Stimulated activated CD4-positive, alpha-beta T cell treated with anti-CD3 and anti-CD28 coated beads, Interleukin-2, amount 100 ng/mL, for 48 hours (primary cell): ENCODE measurements around the gene BRICD5.
"Not testable (repeated sequence)": the region's sequence is repeated elsewhere in the genome, so short reads cannot be mapped to it uniquely, and the experiment has no call there.

Experiments
- DNase-seq, 2 donors: peaks; one replicate each; pipeline ENCODE4 v3.0.0-alpha.2; 2020

BRICD5 gene

DNA sequence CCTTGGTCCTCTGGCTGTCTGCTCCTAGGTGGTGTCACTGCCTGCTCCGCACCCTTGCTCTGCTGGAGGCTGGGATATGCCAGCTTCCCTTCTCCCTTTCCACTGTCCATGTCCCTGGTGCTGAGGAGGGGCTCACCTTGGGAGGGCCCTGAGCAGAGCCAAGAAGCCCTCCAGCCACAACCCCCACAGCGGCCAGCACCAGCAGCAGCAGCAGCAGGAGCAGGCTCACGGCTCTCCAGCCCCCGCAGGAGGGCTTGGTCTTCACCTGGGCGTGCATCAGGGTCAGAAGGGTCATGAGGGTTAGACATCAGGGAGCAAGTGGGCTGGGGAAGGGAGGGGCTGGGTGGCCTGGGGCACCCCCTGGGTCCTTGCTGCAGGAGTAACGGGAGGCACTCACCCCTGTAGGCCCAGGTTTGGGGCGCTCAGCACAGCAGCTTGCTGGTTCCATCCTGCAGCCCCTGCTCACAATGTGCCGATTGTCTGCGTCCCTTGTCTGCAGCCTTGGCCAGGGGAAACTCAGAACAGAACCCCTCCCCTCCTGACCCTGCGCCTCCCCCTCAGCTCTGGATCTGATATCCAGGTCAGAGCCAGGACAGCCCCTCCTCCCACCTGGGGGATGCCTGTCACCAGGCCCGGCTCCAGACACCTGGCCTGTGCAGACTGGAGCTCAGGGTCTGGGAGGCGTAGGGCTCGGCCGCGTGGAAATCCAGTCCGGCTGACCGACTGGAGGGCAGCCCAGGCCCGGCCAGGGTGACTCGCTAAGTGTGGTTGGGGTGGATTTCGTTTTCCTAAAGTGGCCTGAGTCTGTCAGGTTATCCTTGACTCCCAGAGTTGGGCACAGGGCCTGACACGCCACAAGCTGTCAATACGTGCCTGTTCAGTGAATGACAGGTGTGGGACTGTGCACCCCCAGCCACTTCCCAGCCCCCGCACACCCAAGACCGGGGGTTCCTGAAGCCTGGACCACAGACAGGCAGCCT lies at the start of gene BRICD5:
Gene BRICD5, minus strand, starts transcription at position 478 of the 980 bp plus-strand sequence. Its CDS starts 30 bp downstream, at position 448.
- no peak for DNase-seq

DNA sequence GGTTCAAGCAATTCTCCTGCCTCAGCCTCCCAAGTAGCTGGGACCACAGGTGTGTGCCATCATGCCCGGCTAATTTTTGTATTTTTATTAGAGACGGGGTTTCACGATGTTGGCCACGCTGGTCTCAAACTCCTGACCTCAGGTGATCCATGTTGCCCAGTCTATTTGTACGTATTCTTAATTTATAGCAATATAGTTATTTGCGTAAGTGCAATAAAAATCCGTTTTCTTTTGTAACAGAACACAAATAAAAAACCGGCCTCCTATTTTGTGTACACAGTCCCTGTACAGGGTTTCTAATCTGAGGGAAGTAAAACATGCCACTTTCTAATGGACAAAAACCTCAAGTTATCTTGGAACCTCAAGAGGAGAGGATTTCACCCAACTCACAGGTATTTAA lies 49.6 kb upstream of the BRICD5 start:
- DNase-seq, result no peak

DNA sequence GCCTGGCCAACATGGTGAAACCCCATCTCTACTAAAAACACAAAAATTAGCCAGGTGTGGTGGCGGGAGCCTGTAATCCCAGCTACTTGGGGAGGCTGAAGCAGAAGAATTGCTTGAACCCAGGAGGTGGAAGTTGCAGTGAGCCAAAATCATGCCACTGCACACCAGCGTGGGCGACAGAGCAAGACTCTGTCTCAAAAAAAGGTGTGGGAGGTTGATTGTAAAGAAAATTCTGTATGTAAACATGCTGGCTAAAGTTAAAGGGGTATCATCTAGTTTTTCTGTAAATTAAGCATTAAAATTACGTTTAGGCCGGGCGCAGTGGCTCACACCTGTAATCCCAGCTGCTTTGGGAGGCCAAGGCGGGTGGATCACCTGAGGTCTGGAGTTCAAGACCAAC lies 47.9 kb upstream of the BRICD5 start:
- not testable (repeated sequence) for DNase-seq

DNA sequence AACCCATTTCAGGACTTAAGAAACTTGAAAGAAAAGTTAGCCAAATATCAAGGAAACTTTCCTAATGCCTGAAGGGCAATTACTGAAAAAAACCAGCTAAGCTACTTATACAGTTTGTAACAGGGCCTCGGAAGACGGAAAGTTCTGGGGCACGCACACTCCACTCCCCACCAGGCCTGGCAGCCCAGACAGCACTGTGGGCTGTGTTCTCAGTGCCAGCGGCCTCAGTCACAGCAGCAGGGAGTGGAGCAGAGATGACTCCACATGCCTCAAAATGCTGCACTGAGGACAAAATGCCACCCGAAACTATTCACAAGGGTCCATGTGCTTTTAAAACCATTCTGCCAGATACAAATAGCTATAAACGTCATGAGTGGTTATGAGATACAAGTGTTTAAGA lies 47.1 kb upstream of the BRICD5 start:
- DNase-seq, result no peak

GRCh38 chr16:2256531-2257140 lies 46.0 kb upstream of the BRICD5 start:
- DNase-seq, result no peak

DNA sequence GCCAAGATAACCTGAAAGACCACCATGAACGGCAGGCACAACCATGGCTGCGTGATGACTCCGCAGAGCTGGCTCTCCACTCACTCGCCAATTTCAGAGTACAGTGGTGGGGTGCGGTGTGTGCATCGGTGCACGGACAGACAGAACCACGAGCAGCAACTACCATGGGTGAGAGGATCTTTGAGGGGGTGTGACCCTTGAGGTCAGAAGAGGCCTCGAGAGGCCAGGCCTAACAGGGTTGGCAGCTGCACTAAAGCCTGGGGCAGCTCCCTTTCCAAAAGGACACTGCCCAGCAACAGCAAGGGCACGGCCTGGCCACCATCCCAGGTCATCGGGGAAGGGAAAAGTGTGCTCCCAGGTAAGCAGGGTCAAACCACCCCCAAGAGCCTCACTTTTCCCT lies 42.6 kb upstream of the BRICD5 start:
- no peak for DNase-seq

GRCh38 chr16:2252806-2253148 lies 42.1 kb upstream of the BRICD5 start:
- DNase-seq, result no peak

- DNase-seq, result peak; percentile 76 to 80
These were observed 40.8 kb upstream of the BRICD5 start, which contains the start of gene ECI1 for GRCh38 chr16:2251296-2252111. TSS of gene ECI1 (minus strand) at chr16:2251587. CDS start at chr16:2251566, 21 bp downstream.

GRCh38 chr16:2250652-2251295 lies 40.1 kb upstream of the BRICD5 start:
- peak in 1 of 2 donors; percentile 31 for DNase-seq

DNA sequence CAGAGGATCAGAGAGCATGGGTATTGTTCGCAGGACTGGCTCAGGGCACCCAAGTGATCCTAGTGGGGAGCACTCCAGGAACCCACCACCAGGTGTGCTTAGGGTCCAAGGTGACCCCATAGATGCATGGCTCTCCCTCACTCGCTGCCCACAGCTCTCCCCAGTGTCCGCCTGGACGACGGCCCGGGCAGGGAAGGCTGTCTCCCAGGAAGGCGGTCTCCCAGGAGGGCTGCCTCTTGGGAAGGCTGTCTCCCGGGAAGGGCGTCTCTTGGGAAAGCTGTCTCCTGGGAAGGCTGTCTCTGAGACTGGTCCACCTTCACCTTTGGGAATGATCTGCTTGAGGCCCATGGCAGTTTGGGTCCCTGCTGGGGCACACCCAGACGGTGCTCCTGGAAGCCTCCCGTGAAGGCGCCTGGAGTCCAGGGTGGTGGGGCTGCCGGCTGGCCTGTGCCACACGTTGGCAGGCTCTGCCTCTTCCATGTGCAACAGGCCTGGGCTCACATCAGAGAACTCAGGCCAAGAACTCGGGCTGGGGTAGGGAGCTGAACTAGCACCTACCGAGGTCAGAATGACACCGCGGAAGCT lies 35.7 kb upstream of the BRICD5 start:
- no peak for DNase-seq

DNA sequence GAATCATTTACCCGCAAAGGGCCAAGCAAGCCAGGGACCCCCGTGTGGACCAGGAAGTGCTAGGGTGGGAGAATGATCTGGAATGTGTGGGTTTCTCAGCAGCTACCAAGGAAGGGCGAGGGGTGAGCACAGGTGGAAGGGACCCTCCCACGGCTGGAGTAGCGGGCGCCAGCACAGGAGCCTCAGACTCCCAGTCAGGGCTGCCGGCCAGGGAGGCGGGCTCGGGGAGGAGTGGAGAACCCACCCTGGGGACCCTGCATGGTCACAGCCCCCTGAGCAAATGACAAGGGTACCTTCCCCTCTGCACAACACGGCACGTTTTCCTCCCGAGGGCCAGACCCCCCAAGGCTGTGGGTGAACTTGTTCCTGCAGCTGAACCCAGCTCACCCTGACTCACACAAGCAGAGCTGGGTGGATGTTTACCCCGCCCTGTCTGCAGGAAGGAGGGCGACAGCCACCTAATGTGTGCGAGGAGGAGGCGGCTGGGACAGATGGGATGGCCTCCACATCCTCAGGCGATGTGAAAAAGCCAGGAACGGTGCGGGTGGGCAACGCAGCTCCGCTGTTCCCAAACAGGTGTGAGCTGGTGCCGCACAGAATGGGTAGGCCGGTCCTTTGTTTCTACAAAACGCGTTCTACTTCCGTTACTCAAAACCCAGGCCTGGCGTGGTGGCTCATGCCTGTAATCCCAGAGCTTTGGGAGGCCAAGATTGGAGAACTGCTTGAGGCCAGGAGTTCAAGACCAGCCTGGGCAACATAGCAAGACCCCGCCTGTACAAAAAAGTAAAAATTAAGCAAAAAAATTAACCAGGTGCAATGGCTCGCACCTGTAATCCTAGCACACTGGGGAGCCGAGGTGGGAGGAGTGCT lies 34.5 kb upstream of the BRICD5 start:
- no peak for DNase-seq

DNA sequence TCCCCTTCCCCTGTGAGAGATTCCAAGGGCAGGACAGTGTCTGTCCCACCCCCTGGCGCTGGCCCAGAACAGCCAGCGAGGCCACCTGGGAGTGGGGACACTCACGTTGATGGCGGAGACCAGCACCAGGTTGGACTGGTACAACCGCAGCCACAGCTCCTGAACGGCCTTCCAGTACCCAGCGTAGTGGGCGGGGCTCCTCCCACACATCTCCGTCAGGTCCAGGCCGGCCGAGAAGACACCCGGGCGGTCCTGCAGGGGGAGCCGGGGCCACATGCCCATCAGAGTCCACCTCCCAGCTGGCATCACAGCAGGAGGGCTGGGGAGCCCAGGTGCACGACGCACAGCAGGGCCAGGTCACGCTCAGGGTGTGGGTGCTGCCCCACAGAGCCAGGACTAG lies 33.6 kb upstream of the BRICD5 start:
- DNase-seq, result no peak

DNA sequence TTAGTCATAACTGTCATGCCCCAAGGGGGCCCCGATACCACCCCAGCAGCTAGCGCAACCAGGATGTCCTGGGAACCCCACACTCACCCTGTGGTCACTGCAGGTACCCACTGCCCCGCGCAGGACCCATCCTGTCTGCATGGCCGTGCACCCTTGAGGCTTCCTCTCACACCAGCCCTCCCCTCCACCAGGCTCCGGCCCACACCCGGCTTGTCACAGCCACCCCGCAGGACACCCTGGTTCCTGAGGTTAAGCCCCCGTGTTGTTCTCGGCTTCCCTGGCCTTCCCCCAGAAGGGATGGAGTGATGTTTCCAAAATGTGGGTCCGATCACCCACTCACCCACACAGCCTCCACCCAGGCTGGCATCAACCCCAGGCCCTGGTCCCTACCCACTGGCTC lies 33.1 kb upstream of the BRICD5 start:
- DNase-seq, result no peak

GRCh38 chr16:2243031-2243528 lies 32.4 kb upstream of the BRICD5 start:
- no peak for DNase-seq

DNA sequence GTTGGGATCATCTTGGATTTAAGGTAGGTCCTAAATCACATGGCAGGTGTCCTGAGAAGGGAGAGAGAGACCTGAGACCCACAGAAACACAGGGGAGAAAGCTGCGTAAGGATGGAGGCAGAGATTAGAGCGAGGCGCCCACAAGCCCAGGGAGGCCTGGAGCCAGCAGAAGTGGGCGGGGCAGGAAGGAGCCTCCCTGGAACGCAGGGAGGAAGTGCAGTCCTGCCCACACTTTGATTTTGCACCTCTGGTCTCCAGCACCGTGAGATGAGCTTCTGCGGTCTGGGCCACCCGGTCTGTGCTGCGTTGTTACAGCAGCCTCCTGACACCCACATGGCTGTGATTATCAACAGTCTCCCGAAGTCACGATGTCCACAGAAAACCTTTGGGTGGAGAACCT lies 31.9 kb upstream of the BRICD5 start:
- no peak for DNase-seq

DNA sequence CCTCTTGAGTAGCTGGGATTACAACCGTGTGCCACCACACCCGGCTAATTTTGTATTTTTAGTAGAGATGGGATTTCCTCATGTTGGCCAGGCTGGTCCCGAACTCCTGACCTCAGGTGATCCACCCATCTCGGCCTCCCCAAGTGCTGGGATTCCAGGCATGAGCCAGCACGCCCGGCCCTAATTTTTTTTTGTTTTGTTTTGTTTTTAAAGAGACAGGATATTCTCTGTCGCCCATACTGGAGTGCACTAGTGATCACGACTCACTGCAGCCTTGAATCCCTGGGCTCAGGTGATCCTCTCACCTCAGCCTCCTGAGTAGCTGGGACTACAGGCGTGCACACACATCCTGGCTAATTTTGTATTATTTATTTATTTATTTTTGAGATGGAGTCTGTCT lies 29.7 kb upstream of the BRICD5 start:
- DNase-seq, result not testable (repeated sequence)

DNA sequence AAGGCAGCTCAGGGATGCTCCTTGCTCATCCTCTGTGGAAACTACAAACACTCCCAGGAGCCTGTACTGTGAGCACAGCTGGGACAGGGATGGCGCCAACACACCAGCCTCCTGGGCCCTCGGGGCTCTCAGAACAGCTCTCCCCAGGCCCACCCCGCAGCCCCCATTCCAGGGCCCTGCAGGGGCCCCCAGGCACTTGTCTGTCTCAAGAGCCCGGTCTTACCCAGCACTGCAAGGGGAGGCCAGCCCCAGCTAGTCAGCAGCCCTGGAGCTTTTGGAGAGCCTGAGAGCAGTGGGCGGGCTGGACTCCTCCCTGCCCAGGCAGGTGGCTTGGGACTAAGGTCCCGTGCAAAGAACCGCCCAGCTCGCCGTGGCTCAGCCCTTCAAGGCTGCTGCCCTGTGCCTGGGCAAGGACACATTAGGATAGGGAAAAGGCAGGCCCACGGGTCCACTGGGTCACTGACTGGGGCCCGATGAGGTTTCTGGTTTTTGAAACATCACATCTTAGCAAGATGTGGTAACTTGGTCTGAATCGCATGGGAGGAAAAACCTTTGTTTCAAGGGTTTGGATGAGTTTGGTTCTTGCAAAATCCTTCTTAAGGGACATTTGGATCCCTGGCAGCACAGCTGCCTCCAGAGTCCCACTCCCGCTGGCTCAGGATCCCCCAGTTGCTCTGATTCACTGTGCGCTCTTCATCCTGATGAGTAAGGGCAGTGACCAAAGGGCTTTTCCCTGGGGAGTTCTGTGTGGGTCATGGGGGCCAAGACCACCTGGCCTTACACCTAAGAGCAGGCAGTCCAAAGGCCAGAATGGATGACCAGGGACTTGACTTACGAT lies 28.4 kb upstream of the BRICD5 start:
- no peak for DNase-seq

DNA sequence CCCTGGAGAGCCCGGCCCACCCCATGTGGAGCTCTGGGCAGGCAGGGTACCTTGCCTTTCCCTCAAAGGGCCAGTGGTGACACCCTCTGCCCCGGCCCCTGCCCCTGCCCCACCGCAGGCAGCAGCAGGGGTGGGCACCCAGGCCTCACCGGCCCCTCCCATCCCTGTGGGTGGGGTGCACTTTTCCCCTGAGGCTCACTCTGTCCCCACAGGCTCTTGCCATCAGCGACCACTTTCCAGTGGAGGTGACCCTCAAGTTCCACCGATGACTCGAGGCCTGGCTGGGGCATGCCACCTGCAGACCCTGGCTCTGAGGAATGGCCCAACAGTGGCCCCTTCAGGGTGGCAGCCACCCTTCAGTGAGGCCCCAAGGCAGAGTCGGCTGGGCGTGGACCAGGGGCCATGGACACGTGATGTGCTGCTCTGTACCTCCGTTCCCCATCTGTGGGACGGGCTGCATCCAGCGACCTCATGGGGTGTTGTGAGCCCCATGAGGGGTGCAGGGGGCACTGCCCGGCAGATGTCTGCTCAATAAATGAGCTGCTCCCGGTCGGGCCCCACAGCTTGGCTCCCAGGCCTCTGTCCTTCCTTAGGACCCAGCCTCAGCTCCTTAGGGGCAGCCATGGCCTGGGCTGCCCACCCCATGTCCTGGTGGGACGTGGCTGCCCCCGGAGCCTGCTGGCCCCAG lies 27.6 kb upstream of the BRICD5 start:
- no peak for DNase-seq

GRCh38 chr16:2237493-2238149 lies 27.0 kb upstream of the BRICD5 start:
- no peak for DNase-seq
